SH-SY5Y (cell line): Measurements from ENCODE around the gene ATE1.

Experiments used
- GATA2 ChIP-seq: IDR thresholded peaks from 2 replicates; pipeline ENCODE4 v1.6.1; 2011; ENCODE audit warnings: mild to moderate bottlenecking, low read depth, low read length
- GATA3 ChIP-seq: IDR thresholded peaks from 2 replicates; pipeline ENCODE4 v1.6.1; 2011; ENCODE audit warnings: low read depth, mild to moderate bottlenecking, low read length, moderate library complexity

DNA sequence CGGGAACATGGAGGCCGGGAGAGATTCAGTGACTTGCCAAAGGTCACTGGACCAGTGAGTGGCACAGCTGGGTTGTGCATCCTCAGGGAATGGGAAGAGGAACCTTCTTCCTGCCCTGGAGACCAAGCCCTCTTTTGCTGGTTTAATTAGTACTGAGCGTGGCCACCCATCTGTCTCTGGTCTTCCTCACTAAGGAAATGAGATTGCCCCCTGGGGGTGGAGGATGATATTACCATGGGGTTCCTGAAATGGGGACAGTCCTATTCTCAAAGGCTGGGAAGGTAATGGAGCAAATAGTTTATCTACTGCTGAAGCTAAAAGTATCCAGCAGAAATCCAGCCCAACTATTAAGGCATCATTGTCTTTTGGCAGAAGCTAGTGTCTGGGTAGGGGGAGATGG is 231.0 kb downstream of the ATE1 start:
- TF ChIP-seq GATA2 (no peak), GATA3 (no peak)
